Thyroid gland (tissue), 4 donors: ENCODE results near the gene CHN2. TPM values are rescaled to one million over a fixed set of nuclear protein-coding genes. Genes with fewer than 3 reads are reported as not detected.

Source experiments
- DNase-seq, 2 donors: peaks; one replicate each; pipeline ENCODE4 v3.0.0-alpha.2; 2019
- H3K27ac ChIP-seq, 3 donors: fragments of 200-600 bp; sonication (generic); 1 replicate in 2 of 3; 2 replicates in 1 of 3; pipeline ENCODE4 v1.5.1; 2016 to 2019; ENCODE audit warnings: mild to moderate bottlenecking in 1 of 3, moderate library complexity in 1 of 3
- H3K27me3 ChIP-seq: fragments of 200-600 bp; sonication (generic); one replicate; pipeline ENCODE4 v1.5.1; 2019
- H3K36me3 ChIP-seq, 2 donors: fragments of 200-600 bp; sonication (generic); one replicate each; pipeline ENCODE4 v1.5.1; 2016 to 2019
- H3K4me1 ChIP-seq, 2 donors: fragments of 200-600 bp; sonication (generic); one replicate each; pipeline ENCODE4 v1.5.1; 2017 to 2019
- H3K4me3 ChIP-seq, 3 donors: fragments of 200-600 bp; sonication (generic); replicated peaks in 1 of 3; 1 replicate in 2 of 3; 2 replicates in 1 of 3; pipeline ENCODE4 v1.5.1; 2016; ENCODE audit warnings: mild to moderate bottlenecking in 1 of 3
- H3K9me3 ChIP-seq: fragments of 200-600 bp; sonication (generic); one replicate; pipeline ENCODE4 v1.5.1; 2017
- POLR2A ChIP-seq, 2 donors: fragments of 450-650 bp; IDR thresholded peaks; one replicate each; pipeline ENCODE4 v1.6.1; 2017; ENCODE audit warnings: antibody characterized with exemption in 2 of 2, mild to moderate bottlenecking in 2 of 2, moderate library complexity in 1 of 2
- WGBS, 2 donors: methylation state at CpG; one replicate each; pipeline ENCODE4 v1.1.5; 2017; 5-methylcytosine and 5-hydroxymethylcytosine counted together
- intact Hi-C: fragments of 100-400 bp; cut with DNase I; formaldehyde crosslinking; loops from one replicate; pipeline ENCODE4 v1.15.1; 2023
- total RNA-seq, 4 donors: library from RNA; depleted of rRNA; stranded (reverse); fragments of >200 nt; gene quantifications; one replicate each; pipeline ENCODE4 v1.2.3, GENCODE V29; 2016
- TF ChIP-seq, protein P1 (sequence below), 6 experiments: fragments of 200-600 bp in 3 of 6; fragments of 450-650 bp in 3 of 6; sonication (generic) in 3 of 6; IDR thresholded peaks; one replicate each; pipeline ENCODE4 v1.5.1; 2016 to 2019; ENCODE audit warnings: antibody characterized with exemption in 6 of 6, mild to moderate bottlenecking in 2 of 6, inconsistent platforms in 1 of 6, moderate library complexity in 1 of 6

Gene CHN2
- total RNA-seq, 4 donors from 2014 or later = 11.7 to 54.3 (median 41.4) TPM

DNA sequence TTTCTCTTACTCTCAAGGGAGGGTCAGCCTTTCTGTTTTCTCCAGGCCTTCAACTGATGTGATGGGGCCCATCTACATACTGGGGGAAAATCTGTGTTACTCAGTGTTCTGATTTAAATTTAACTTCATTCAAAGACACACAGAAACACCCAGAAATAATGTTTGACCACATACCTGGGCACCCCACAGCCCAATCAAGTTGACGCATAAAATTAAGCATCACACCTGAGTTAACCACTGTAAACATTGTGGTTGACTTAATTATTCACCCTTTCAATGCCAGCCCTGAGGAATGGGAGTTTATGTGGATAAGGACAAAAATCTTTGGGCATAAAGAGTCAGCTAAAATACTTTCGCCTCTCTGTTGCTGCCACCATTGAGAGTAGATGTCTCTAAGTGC, 10.0 kb upstream of the CHN2 start:
- peaks cover 0 to 3% of the 10 kb centered on the region in 2 donors for H3K4me1 ChIP-seq
- no peak overlapping the region for H3K4me3 ChIP-seq
- H3K27me3 ChIP-seq = no peaks in the 10 kb centered on the region
- no peaks in the 10 kb centered on the region for H3K9me3 ChIP-seq
- no peaks in the 10 kb centered on the region for H3K36me3 ChIP-seq
- intact Hi-C loops = no loop called here
- DNase-seq = no peak
- 94 to 97% methylated on average over 2 of the region's 2 CpGs for WGBS, 2 donors
- no peak for TF ChIP-seq POLR2A (IDR thresholded peaks at IDR 0.05)
- TF ChIP-seq, protein P1, sequence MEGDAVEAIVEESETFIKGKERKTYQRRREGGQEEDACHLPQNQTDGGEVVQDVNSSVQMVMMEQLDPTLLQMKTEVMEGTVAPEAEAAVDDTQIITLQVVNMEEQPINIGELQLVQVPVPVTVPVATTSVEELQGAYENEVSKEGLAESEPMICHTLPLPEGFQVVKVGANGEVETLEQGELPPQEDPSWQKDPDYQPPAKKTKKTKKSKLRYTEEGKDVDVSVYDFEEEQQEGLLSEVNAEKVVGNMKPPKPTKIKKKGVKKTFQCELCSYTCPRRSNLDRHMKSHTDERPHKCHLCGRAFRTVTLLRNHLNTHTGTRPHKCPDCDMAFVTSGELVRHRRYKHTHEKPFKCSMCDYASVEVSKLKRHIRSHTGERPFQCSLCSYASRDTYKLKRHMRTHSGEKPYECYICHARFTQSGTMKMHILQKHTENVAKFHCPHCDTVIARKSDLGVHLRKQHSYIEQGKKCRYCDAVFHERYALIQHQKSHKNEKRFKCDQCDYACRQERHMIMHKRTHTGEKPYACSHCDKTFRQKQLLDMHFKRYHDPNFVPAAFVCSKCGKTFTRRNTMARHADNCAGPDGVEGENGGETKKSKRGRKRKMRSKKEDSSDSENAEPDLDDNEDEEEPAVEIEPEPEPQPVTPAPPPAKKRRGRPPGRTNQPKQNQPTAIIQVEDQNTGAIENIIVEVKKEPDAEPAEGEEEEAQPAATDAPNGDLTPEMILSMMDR (IDR thresholded peaks at IDR 0.05) = no peak
- no peak overlapping the region for H3K27ac ChIP-seq

DNA sequence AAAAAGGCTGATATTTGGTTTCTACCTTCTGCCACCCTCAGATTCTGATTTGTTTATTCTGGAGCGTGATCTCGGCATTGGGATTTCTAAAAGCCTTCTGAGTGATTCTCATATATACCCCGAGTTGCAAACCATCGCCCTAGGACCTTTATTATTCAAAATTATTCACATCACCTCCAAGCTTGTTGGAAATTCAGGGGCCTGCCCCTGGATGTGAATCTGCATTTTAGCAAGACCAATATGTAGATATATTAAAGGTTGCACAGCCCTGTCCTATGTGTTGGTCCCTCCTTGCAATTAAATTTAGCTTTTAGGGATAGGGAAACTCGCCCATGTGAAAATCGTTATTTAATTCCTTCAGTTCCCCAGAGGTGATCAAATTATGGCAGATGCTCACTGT, 9.0 kb upstream of the CHN2 start:
- peaks cover 6 to 10% of the 10 kb centered on the region in 2 donors for H3K4me1 ChIP-seq
- no peaks in the 10 kb centered on the region for H3K9me3 ChIP-seq
- no peak overlapping the region for H3K27ac ChIP-seq
- H3K4me3 ChIP-seq = no peak overlapping the region
- DNase-seq = no peak
- WGBS, 2 donors = 84 to 90% methylated on average over 6 of the region's 6 CpGs
- no peaks in the 10 kb centered on the region for H3K27me3 ChIP-seq
- intact Hi-C loops = loop anchor here (5.0 kb wide), 1 partner anchor 222 kb away; no protein-coding TSS in a partner anchor
- no peaks in the 10 kb centered on the region for H3K36me3 ChIP-seq
- TF ChIP-seq, protein P1 (IDR thresholded peaks at IDR 0.05) = no peak
- TF ChIP-seq POLR2A (IDR thresholded peaks at IDR 0.05) = no peak

DNA sequence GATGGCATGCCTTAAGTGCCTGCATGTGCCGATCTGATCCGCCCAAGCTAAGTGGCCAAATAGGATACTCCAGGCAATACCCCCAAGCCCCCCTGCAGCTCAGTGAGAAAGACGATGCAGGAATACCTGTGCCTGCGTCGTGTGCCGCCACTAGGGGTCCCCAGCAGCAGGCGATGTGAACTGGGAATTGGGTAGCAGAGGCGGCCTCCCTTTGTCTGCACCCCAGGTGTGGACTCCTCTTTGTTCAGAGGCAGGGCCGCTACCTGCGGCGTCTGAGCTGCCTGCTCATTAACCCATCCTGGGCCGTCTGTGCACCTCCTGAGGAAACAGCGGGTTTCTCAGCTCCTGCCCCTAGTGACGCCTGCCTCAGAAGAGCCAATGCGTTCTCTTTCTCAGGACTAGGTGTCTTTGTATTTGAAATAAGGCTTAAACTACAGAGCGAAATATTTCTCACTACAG, 4.8 kb upstream of the CHN2 start:
- Histone ChIP-seq H3K27me3 (no peaks in the 10 kb centered on the region), H3K27ac (peak overlapping the region in 1 of 3 donors; percentile 29), H3K4me1 (peaks cover 6 to 10% of the 10 kb centered on the region in 2 donors), H3K36me3 (no peaks in the 10 kb centered on the region), H3K4me3 (no peak overlapping the region), H3K9me3 (no peaks in the 10 kb centered on the region)
- DNase-seq = peak; percentile 61 to 74
- intact Hi-C loops = loop anchor here (5.0 kb wide), 1 partner anchor 218 kb away; no protein-coding TSS in a partner anchor
- no peak for TF ChIP-seq POLR2A (IDR thresholded peaks at IDR 0.05)
- TF ChIP-seq, protein P1 (IDR thresholded peaks at IDR 0.05) = peak; percentile 59 to 91 (median 76)
- WGBS, 2 donors = 18 to 20% methylated on average over 12 to 16 of the region's 16 CpGs

DNA sequence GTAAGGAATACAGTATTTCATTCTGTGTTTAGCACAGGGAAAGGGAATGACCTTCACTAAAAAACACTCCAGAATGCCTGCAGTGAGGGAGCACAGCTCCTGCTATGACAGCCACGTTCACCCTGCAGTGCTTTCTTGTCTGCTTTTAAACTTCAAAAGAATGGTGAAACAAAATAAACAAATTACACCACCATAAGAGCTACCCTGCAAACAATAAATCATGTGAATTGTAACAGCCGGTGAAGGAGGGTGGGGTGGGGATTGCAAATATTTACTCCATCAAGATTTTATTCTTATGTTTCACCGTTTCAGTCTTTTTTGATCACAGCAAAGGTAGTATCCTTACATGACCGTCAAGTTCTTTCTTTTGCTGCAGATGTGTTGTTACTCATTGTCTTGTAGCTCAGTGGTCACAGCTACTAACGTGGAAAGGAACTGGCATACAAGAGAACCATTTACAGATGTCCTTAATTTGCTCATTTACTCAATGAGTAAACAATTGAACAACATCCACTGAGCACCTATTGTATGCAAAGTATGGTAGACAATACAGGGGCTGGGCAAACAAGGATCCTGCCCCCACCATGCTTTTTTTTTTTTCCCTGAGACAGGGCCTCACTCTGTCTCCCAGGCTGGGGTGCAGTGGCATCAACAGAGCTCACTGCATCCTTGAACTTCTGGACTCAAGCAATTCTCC, 4.1 kb upstream of the CHN2 start:
- Histone ChIP-seq H3K27me3 (no peaks in the 10 kb centered on the region), H3K4me1 (peaks cover 6 to 11% of the 10 kb centered on the region in 2 donors), H3K4me3 (no peak overlapping the region), H3K27ac (peak overlapping the region in 1 of 3 donors; percentile 28), H3K9me3 (no peaks in the 10 kb centered on the region), H3K36me3 (no peaks in the 10 kb centered on the region)
- no peak for TF ChIP-seq POLR2A (IDR thresholded peaks at IDR 0.05)
- TF ChIP-seq, protein P1 (IDR thresholded peaks at IDR 0.05) = no peak
- intact Hi-C loops = no loop called here
- 67 to 76% methylated on average over 5 of the region's 5 CpGs for WGBS, 2 donors
- peak in 1 of 2 donors; percentile 14 for DNase-seq

DNA sequence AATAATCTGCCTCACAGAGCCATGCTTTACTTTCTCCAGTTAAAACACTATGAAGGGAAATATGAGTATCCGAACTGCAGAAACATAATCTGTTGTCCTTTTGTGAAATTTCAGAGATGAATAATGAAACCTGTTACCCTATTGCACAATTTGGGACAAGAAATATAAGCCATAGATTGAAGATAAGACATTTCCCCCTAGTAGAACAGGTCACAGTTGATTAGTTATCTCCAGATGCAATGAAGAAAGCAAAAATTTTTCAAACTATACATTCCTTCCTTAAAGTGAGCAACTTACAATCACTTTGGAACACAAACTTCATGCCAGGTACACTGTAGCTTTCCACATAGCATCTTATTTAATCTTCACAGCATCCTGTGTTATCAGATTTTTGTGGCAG, 2.3 kb upstream of the CHN2 start:
- 89 to 97% methylated on average over 1 of the region's 1 CpG for WGBS, 2 donors
- H3K9me3 ChIP-seq = no peaks in the 10 kb centered on the region
- no peak for DNase-seq
- TF ChIP-seq, protein P1 (IDR thresholded peaks at IDR 0.05) = no peak
- TF ChIP-seq POLR2A (IDR thresholded peaks at IDR 0.05) = no peak
- intact Hi-C loops = no loop called here
- no peak overlapping the region for H3K27ac ChIP-seq
- no peaks in the 10 kb centered on the region for H3K27me3 ChIP-seq
- no peak overlapping the region for H3K4me3 ChIP-seq
- peaks cover 11 to 15% of the 10 kb centered on the region in 2 donors for H3K4me1 ChIP-seq
- H3K36me3 ChIP-seq = no peaks in the 10 kb centered on the region
